HG02610 (cell line): Measurements from ENCODE around the gene PPFIA1.
"Not testable (repeated sequence)": the region's sequence is repeated elsewhere in the genome, so short reads cannot be mapped to it uniquely, and the experiment has no call there.

ENCODE experiments used
- ATAC-seq: cut with Tn5 transposase; IDR thresholded peaks from one replicate; pipeline ENCODE4 v1.9.1; 2021; ENCODE audit warnings: mild to moderate bottlenecking, moderate library complexity; ENCODE audit not compliant: unreplicated experiment

The PPFIA1 gene

GRCh38 chr11:70407814-70408213, 137.3 kb downstream of the PPFIA1 start:
- no peak for ATAC-seq

GRCh38 chr11:70408326-70408725, 137.8 kb downstream of the PPFIA1 start:
- not testable (repeated sequence) for ATAC-seq

- no peak for ATAC-seq
Measured at GRCh38 chr11:70409437-70409836, 138.9 kb downstream of the PPFIA1 start.

- no peak for ATAC-seq
Measured at GRCh38 chr11:70409871-70410270, 139.4 kb downstream of the PPFIA1 start.

GRCh38 chr11:70410276-70411205, 140.1 kb downstream of the PPFIA1 start:
- ATAC-seq = no peak

GRCh38 chr11:70411713-70412452, 141.4 kb downstream of the PPFIA1 start:
- no peak for ATAC-seq

- no peak for ATAC-seq
Measured at GRCh38 chr11:70413151-70413550, 142.7 kb downstream of the PPFIA1 start.

GRCh38 chr11:70414341-70415100, 144.0 kb downstream of the PPFIA1 start:
- no peak for ATAC-seq

- no peak for ATAC-seq
Measured at GRCh38 chr11:70415191-70415590, 144.7 kb downstream of the PPFIA1 start.

GRCh38 chr11:70415642-70416395, 145.3 kb downstream of the PPFIA1 start:
- no peak for ATAC-seq

- no peak for ATAC-seq
Measured at GRCh38 chr11:70416881-70417280, 146.4 kb downstream of the PPFIA1 start.

GRCh38 chr11:70418130-70418529, 147.6 kb downstream of the PPFIA1 start:
- ATAC-seq = no peak

GRCh38 chr11:70419307-70420007, 149.0 kb downstream of the PPFIA1 start:
- no peak for ATAC-seq

- ATAC-seq = no peak
Measured at GRCh38 chr11:70420008-70420464, 149.5 kb downstream of the PPFIA1 start.

- ATAC-seq = no peak
Measured at GRCh38 chr11:70420496-70420895, 150.0 kb downstream of the PPFIA1 start.

- ATAC-seq = no peak
Measured at GRCh38 chr11:70421123-70421522, 150.6 kb downstream of the PPFIA1 start.

GRCh38 chr11:70422692-70423522, 152.4 kb downstream of the PPFIA1 start:
- ATAC-seq = no peak

- ATAC-seq = no peak
Measured at GRCh38 chr11:70423523-70424505, 153.3 kb downstream of the PPFIA1 start.
